NCI-H1092 (cell line): Measurements from ENCODE around the gene ZNF480.
"Not testable (repeated sequence)": the region's sequence is repeated elsewhere in the genome, so short reads cannot be mapped to it uniquely, and the experiment has no call there.

Experiments
- DNase-seq: peaks from one replicate; lab custom pipeline; 2025; lab: John Stamatoyannopoulos, UW

ZNF480 gene

GRCh38 chr19:52339022-52339421 lies 42.1 kb downstream of the ZNF480 start:
- not testable (repeated sequence) for DNase-seq

GRCh38 chr19:52343548-52343947 lies 46.6 kb downstream of the ZNF480 start:
- DNase-seq: peak; percentile 17

GRCh38 chr19:52345162-52345561 lies 48.2 kb downstream of the ZNF480 start:
- DNase-seq: no peak

GRCh38 chr19:52351512-52351911 lies 54.5 kb downstream of the ZNF480 start:
- DNase-seq: no peak

- DNase-seq: no peak
These were observed 69.5 kb downstream of the ZNF480 start for GRCh38 chr19:52366414-52366824.

GRCh38 chr19:52369559-52370340 lies 72.8 kb downstream of the ZNF480 start, which contains the start of gene ZNF880:
ZNF880 (plus strand) TSS chr19:52369923; CDS start chr19:52369966, 43 bp downstream.
- peak; percentile 51 for DNase-seq

GRCh38 chr19:52370341-52370710 lies 73.4 kb downstream of the ZNF480 start:
- DNase-seq: no peak
